HepG2 (cell line): Measurements from ENCODE around the gene FAM219A. TPM values are rescaled to one million over a fixed set of nuclear protein-coding genes. Genes with fewer than 3 reads are reported as not detected.

Experiments
- CHD2 ChIP-seq: IDR thresholded peaks from 2 replicates; pipeline ENCODE4 v1.6.1; 2011; ENCODE audit warnings: low read depth, low read length, improper control_type of control experiment
- HBP1 ChIP-seq: IDR thresholded peaks from 2 replicates; pipeline ENCODE4 v1.6.1; 2016; ENCODE audit warnings: low read depth, control low read depth
- MED8 ChIP-seq: sonication (generic); formaldehyde crosslinking; IDR thresholded peaks from 2 replicates; pipeline ENCODE4 v1.8.1; 2023; ENCODE audit warnings: mild to moderate bottlenecking, missing genetic modification reagents; ENCODE audit not compliant: insufficient replicate concordance
- MEF2D ChIP-seq: sonication (generic); formaldehyde crosslinking; IDR thresholded peaks from 2 replicates; pipeline ENCODE4 v1.5.1; 2020; ENCODE audit warnings: mild to moderate bottlenecking, missing genetic modification reagents
- MIXL1 ChIP-seq: IDR thresholded peaks from 2 replicates; pipeline ENCODE4 v1.6.1; 2016
- NCOR1 ChIP-seq: fragments of 200-600 bp; sonication (generic); IDR thresholded peaks from 2 replicates; pipeline ENCODE4 v1.7.0; 2017; ENCODE audit warnings: antibody characterized with exemption, low read length, borderline replicate concordance
- REL ChIP-seq: sonication (generic); formaldehyde crosslinking; conservative IDR thresholded peaks from 2 replicates; pipeline ENCODE4 v1.8.0; 2022; ENCODE audit warnings: mild to moderate bottlenecking, missing genetic modification reagents, moderate library complexity
- REXO4 ChIP-seq: sonication (generic); formaldehyde crosslinking; IDR thresholded peaks from 2 replicates; pipeline ENCODE4 v1.8.0; 2022; ENCODE audit warnings: missing genetic modification reagents, mild to moderate bottlenecking, borderline replicate concordance
- RXRA ChIP-seq: sonication (generic); formaldehyde crosslinking; IDR thresholded peaks from 2 replicates; pipeline ENCODE4 v1.5.1; 2020; ENCODE audit warnings: missing genetic modification reagents
- TAF15 ChIP-seq: fragments of 200-400 bp; formaldehyde crosslinking; IDR thresholded peaks from one replicate; pipeline ENCODE4 v1.6.1; 2018; ENCODE audit warnings: mild to moderate bottlenecking, low read depth, low read length; ENCODE audit not compliant: poor library complexity, severe bottlenecking
- ZC3H4 ChIP-seq: sonication (generic); formaldehyde crosslinking; IDR thresholded peaks from 2 replicates; pipeline ENCODE4 v1.4.0; 2020; ENCODE audit warnings: missing genetic modification reagents, borderline replicate concordance
- ZFX ChIP-seq: sonication (generic); formaldehyde crosslinking; IDR thresholded peaks from 2 replicates; pipeline ENCODE4 v1.4.0; 2020; ENCODE audit warnings: mild to moderate bottlenecking, low read depth, missing genetic modification reagents, moderate library complexity
- ZNF138 ChIP-seq: sonication (generic); formaldehyde crosslinking; IDR thresholded peaks from 2 replicates; pipeline ENCODE4 v1.5.0; 2020; ENCODE audit warnings: mild to moderate bottlenecking, low read depth, missing genetic modification reagents
- ZNF224 ChIP-seq: sonication (generic); formaldehyde crosslinking; IDR thresholded peaks from 2 replicates; pipeline ENCODE4 v1.5.0; 2020; ENCODE audit warnings: mild to moderate bottlenecking, missing genetic modification reagents
- ZNF354B ChIP-seq: sonication (generic); formaldehyde crosslinking; IDR thresholded peaks from 2 replicates; pipeline ENCODE4 v1.8.0; 2022; ENCODE audit warnings: mild to moderate bottlenecking, missing genetic modification reagents
- ZNF484 ChIP-seq: sonication (generic); formaldehyde crosslinking; IDR thresholded peaks from 2 replicates; pipeline ENCODE4 v1.5.1; 2020; ENCODE audit warnings: mild to moderate bottlenecking, low read depth, missing genetic modification reagents, borderline replicate concordance
- ZSCAN20 ChIP-seq: sonication (generic); formaldehyde crosslinking; IDR thresholded peaks from 2 replicates; pipeline ENCODE4 v1.4.0; 2020; ENCODE audit warnings: missing genetic modification reagents, mild to moderate bottlenecking, borderline replicate concordance
- polyA plus RNA-seq, 8 experiments: library from polyadenylated mRNA; depleted of rRNA in 3 of 8; stranded (reverse) in 7 of 8; unstranded in 1 of 8; fragments of >200 nt; fragmentation: Illumina TruSeq in 4 of 8; extraction: Trizol in 4 of 8; gene quantifications; 2 replicates each; pipeline versions ENCODE4 v1.2.1 to v1.2.3, GENCODE V29; 2011 to 2016; ENCODE audit warnings: low read depth in 4 of 8, missing spikeins in 1 of 8, mixed read lengths in 1 of 8; ENCODE audit not compliant: insufficient read depth in 1 of 8
- total RNA-seq, 5 experiments: library from RNA; depleted of rRNA; stranded (reverse); fragments of >200 nt; fragmentation: Illumina TruSeq; extraction: Trizol; gene quantifications; 2 replicates each; pipeline ENCODE4 v1.2.3, GENCODE V29; 2016; ENCODE audit warnings: low read depth in 1 of 5
- TF ChIP-seq, protein P1 (sequence below): sonication (generic); formaldehyde crosslinking; IDR thresholded peaks from 2 replicates; pipeline ENCODE4 v1.4.0; 2020; ENCODE audit warnings: missing genetic modification reagents
- TF ChIP-seq, protein P2 (sequence below): sonication (generic); formaldehyde crosslinking; conservative IDR thresholded peaks from 2 replicates; pipeline ENCODE4 v1.5.0; 2020; ENCODE audit warnings: missing genetic modification reagents
- TF ChIP-seq, protein P3 (sequence below): IDR thresholded peaks from 2 replicates; pipeline ENCODE4 v1.6.1; 2016; ENCODE audit warnings: missing compliant biosample characterization, missing genetic modification reagents, borderline replicate concordance
- TF ChIP-seq, protein P4 (sequence below): sonication (generic); formaldehyde crosslinking; IDR thresholded peaks from 2 replicates; pipeline ENCODE4 v1.9.0; 2021; ENCODE audit warnings: missing genetic modification reagents, borderline replicate concordance

Gene FAM219A
- total and polyA plus RNA-seq, 2 of the 13 experiments (the other 11 are each of a cell fraction or from before 2014, with no cell fraction given), result 3.9 to 6.4 TPM

- TF ChIP-seq, protein P1, sequence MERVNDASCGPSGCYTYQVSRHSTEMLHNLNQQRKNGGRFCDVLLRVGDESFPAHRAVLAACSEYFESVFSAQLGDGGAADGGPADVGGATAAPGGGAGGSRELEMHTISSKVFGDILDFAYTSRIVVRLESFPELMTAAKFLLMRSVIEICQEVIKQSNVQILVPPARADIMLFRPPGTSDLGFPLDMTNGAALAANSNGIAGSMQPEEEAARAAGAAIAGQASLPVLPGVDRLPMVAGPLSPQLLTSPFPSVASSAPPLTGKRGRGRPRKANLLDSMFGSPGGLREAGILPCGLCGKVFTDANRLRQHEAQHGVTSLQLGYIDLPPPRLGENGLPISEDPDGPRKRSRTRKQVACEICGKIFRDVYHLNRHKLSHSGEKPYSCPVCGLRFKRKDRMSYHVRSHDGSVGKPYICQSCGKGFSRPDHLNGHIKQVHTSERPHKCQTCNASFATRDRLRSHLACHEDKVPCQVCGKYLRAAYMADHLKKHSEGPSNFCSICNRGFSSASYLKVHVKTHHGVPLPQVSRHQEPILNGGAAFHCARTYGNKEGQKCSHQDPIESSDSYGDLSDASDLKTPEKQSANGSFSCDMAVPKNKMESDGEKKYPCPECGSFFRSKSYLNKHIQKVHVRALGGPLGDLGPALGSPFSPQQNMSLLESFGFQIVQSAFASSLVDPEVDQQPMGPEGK, result no peak
- TF ChIP-seq ZFX (no peak), REL (no peak), ZNF224 (CRISPR knock-in tag) (no peak), MEF2D (no peak), MED8 (CRISPR knock-in tag) (no peak), NCOR1 (no peak), TAF15 (no peak), HBP1 (CRISPR knock-in tag) (0 out of 2 replicates have a peak, but pooled peaks have one; percentile 48), RXRA (CRISPR knock-in tag) (no peak), CHD2 (no peak), MIXL1 (CRISPR knock-in tag) (0 out of 2 replicates have a peak, but pooled peaks have one; percentile 58), ZSCAN20 (CRISPR knock-in tag) (no peak), ZNF354B (no peak), ZNF138 (no peak), ZNF484 (CRISPR knock-in tag) (no peak), REXO4 (CRISPR knock-in tag) (no peak), ZC3H4 (CRISPR knock-in tag) (no peak)
- TF ChIP-seq, protein P2, sequence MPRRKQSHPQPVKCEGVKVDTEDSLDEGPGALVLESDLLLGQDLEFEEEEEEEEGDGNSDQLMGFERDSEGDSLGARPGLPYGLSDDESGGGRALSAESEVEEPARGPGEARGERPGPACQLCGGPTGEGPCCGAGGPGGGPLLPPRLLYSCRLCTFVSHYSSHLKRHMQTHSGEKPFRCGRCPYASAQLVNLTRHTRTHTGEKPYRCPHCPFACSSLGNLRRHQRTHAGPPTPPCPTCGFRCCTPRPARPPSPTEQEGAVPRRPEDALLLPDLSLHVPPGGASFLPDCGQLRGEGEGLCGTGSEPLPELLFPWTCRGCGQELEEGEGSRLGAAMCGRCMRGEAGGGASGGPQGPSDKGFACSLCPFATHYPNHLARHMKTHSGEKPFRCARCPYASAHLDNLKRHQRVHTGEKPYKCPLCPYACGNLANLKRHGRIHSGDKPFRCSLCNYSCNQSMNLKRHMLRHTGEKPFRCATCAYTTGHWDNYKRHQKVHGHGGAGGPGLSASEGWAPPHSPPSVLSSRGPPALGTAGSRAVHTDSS, result no peak
- TF ChIP-seq, protein P3, sequence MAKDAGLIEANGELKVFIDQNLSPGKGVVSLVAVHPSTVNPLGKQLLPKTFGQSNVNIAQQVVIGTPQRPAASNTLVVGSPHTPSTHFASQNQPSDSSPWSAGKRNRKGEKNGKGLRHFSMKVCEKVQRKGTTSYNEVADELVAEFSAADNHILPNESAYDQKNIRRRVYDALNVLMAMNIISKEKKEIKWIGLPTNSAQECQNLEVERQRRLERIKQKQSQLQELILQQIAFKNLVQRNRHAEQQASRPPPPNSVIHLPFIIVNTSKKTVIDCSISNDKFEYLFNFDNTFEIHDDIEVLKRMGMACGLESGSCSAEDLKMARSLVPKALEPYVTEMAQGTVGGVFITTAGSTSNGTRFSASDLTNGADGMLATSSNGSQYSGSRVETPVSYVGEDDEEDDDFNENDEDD (CRISPR knock-in tag), result no peak
- TF ChIP-seq, protein P4, sequence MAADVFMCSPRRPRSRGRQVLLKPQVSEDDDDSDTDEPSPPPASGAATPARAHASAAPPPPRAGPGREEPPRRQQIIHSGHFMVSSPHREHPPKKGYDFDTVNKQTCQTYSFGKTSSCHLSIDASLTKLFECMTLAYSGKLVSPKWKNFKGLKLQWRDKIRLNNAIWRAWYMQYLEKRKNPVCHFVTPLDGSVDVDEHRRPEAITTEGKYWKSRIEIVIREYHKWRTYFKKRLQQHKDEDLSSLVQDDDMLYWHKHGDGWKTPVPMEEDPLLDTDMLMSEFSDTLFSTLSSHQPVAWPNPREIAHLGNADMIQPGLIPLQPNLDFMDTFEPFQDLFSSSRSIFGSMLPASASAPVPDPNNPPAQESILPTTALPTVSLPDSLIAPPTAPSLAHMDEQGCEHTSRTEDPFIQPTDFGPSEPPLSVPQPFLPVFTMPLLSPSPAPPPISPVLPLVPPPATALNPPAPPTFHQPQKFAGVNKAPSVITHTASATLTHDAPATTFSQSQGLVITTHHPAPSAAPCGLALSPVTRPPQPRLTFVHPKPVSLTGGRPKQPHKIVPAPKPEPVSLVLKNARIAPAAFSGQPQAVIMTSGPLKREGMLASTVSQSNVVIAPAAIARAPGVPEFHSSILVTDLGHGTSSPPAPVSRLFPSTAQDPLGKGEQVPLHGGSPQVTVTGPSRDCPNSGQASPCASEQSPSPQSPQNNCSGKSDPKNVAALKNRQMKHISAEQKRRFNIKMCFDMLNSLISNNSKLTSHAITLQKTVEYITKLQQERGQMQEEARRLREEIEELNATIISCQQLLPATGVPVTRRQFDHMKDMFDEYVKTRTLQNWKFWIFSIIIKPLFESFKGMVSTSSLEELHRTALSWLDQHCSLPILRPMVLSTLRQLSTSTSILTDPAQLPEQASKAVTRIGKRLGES, result no peak
Observed at GRCh38 chr9:34413231-34413852, 45.0 kb downstream of the FAM219A start (continued).
